Skeletal muscle tissue (tissue), 4 donors: ENCODE measurements around the gene LMNA. TPM values are rescaled to one million over a fixed set of nuclear protein-coding genes. Genes with fewer than 3 reads are reported as not detected.

Experiments used
- H3K27ac ChIP-seq: one replicate; pipeline ENCODE4 v1.7.0; 2013; ENCODE audit warnings: mild to moderate bottlenecking, low read depth, low read length, inconsistent platforms
- H3K27me3 ChIP-seq, 3 donors: one replicate each; pipeline ENCODE4 v1.7.0; 2013; ENCODE audit warnings: low read length in 3 of 3; ENCODE audit not compliant: control insufficient read depth in 3 of 3, insufficient read depth in 3 of 3
- H3K36me3 ChIP-seq, 3 donors: one replicate each; pipeline ENCODE4 v1.7.0; 2013; ENCODE audit warnings: low read length in 3 of 3; ENCODE audit not compliant: control insufficient read depth in 3 of 3, insufficient read depth in 3 of 3
- H3K4me1 ChIP-seq, 3 donors: one replicate each; pipeline ENCODE4 v1.7.0; 2013; ENCODE audit warnings: low read length in 3 of 3, mild to moderate bottlenecking in 3 of 3; ENCODE audit not compliant: control insufficient read depth in 3 of 3, insufficient read depth in 3 of 3
- H3K4me3 ChIP-seq, 3 donors: one replicate each; pipeline ENCODE4 v1.7.0; 2013; ENCODE audit warnings: low read length in 3 of 3
- H3K9ac ChIP-seq, 3 donors: one replicate each; pipeline ENCODE4 v1.7.0; 2013; ENCODE audit warnings: low read length in 3 of 3, mild to moderate bottlenecking in 3 of 3, moderate library complexity in 2 of 3, low read depth in 1 of 3
- H3K9me3 ChIP-seq, 3 donors: one replicate each; pipeline ENCODE4 v1.7.0; 2013; ENCODE audit warnings: low read length in 3 of 3; ENCODE audit not compliant: control insufficient read depth in 3 of 3
- total RNA-seq: library from RNA; depleted of rRNA; stranded (reverse); fragments of >200 nt; gene quantifications from one replicate; pipeline ENCODE4 v1.2.3, GENCODE V29; 2014
- donor health status: Osteomylitis.

LMNA gene
- total RNA-seq, 1 donor from 2014 or later: 399 TPM

GRCh38 chr1:156095906-156096508 is 18.5 kb upstream of the LMNA start:
- Histone ChIP-seq H3K36me3 (no peaks in the 10 kb centered on the region), H3K9ac (peak overlapping the region; percentile 3 to 66 (median 58)), H3K9me3 (no peaks in the 10 kb centered on the region), H3K4me3 (no peak overlapping the region), H3K27me3 (no peaks in the 10 kb centered on the region), H3K27ac (peak overlapping the region; percentile 78), H3K4me1 (peaks cover 18 to 23% (median 19%) of the 10 kb centered on the region in 3 donors)

- Histone ChIP-seq H3K27me3 (no peaks in the 10 kb centered on the region), H3K4me3 (peak overlapping the region in 1 of 3 donors; percentile 45), H3K9me3 (no peaks in the 10 kb centered on the region), H3K4me1 (peaks cover 18 to 23% (median 19%) of the 10 kb centered on the region in 3 donors), H3K9ac (peak overlapping the region; percentile 44 to 66 (median 58)), H3K27ac (peak overlapping the region; percentile 78), H3K36me3 (no peaks in the 10 kb centered on the region)
Measured at GRCh38 chr1:156096640-156097391, 17.7 kb upstream of the LMNA start.

GRCh38 chr1:156097499-156098178 is 16.9 kb upstream of the LMNA start:
- no peaks in the 10 kb centered on the region for H3K9me3 ChIP-seq
- H3K4me1 ChIP-seq: peaks cover 25 to 30% (median 26%) of the 10 kb centered on the region in 3 donors
- H3K9ac ChIP-seq: peak overlapping the region; percentile 8 to 58 (median 21)
- H3K27ac ChIP-seq: peak overlapping the region; percentile 78
- H3K36me3 ChIP-seq: no peaks in the 10 kb centered on the region
- H3K4me3 ChIP-seq: no peak overlapping the region
- no peaks in the 10 kb centered on the region for H3K27me3 ChIP-seq

- Histone ChIP-seq H3K4me1 (peaks cover 36 to 42% (median 38%) of the 10 kb centered on the region in 3 donors), H3K4me3 (no peak overlapping the region), H3K36me3 (no peaks in the 10 kb centered on the region), H3K27ac (no peak overlapping the region), H3K9ac (no peak overlapping the region), H3K27me3 (no peaks in the 10 kb centered on the region), H3K9me3 (no peaks in the 10 kb centered on the region)
Measured at GRCh38 chr1:156098784-156099183, 15.7 kb upstream of the LMNA start.

GRCh38 chr1:156099282-156099681 is 15.2 kb upstream of the LMNA start:
- Histone ChIP-seq H3K9me3 (no peaks in the 10 kb centered on the region), H3K27ac (no peak overlapping the region), H3K9ac (no peak overlapping the region), H3K36me3 (no peaks in the 10 kb centered on the region), H3K27me3 (no peaks in the 10 kb centered on the region), H3K4me1 (peaks cover 41 to 47% (median 43%) of the 10 kb centered on the region in 3 donors), H3K4me3 (no peak overlapping the region)

GRCh38 chr1:156100205-156100995 is 14.1 kb upstream of the LMNA start:
- peaks cover 52 to 58% (median 54%) of the 10 kb centered on the region in 3 donors for H3K4me1 ChIP-seq
- H3K36me3 ChIP-seq: no peaks in the 10 kb centered on the region
- no peaks in the 10 kb centered on the region for H3K27me3 ChIP-seq
- no peak overlapping the region for H3K27ac ChIP-seq
- no peak overlapping the region for H3K4me3 ChIP-seq
- H3K9me3 ChIP-seq: no peaks in the 10 kb centered on the region
- H3K9ac ChIP-seq: peak overlapping the region in 2 of 3 donors; percentile 11 to 43

- peaks cover 56 to 60% (median 56%) of the 10 kb centered on the region in 3 donors for H3K4me1 ChIP-seq
- no peak overlapping the region for H3K4me3 ChIP-seq
- peak overlapping the region; percentile 98 for H3K27ac ChIP-seq
- peak overlapping the region in 1 of 3 donors; percentile 9 for H3K9ac ChIP-seq
- no peaks in the 10 kb centered on the region for H3K27me3 ChIP-seq
- no peaks in the 10 kb centered on the region for H3K36me3 ChIP-seq
- no peaks in the 10 kb centered on the region for H3K9me3 ChIP-seq
Measured at GRCh38 chr1:156101880-156102279, 12.6 kb upstream of the LMNA start.

GRCh38 chr1:156102633-156103511 is 11.6 kb upstream of the LMNA start:
- Histone ChIP-seq H3K9me3 (no peaks in the 10 kb centered on the region), H3K27ac (peak overlapping the region; percentile 98), H3K9ac (peak overlapping the region; percentile 28 to 73 (median 60)), H3K27me3 (no peaks in the 10 kb centered on the region), H3K4me3 (peak overlapping the region; percentile 32 to 48 (median 35)), H3K4me1 (peaks cover 57 to 61% (median 57%) of the 10 kb centered on the region in 3 donors), H3K36me3 (no peaks in the 10 kb centered on the region)

- Histone ChIP-seq H3K4me3 (peak overlapping the region; percentile 7 to 48 (median 32)), H3K9ac (peak overlapping the region; percentile 28 to 73 (median 60)), H3K9me3 (no peaks in the 10 kb centered on the region), H3K27me3 (no peaks in the 10 kb centered on the region), H3K4me1 (peaks cover 63 to 67% (median 64%) of the 10 kb centered on the region in 3 donors), H3K27ac (peak overlapping the region; percentile 98), H3K36me3 (no peaks in the 10 kb centered on the region)
Measured at GRCh38 chr1:156103521-156103947, 11.0 kb upstream of the LMNA start.
